ENCODE results near the gene AIP. TPM values are rescaled to one million over a fixed set of nuclear protein-coding genes. Genes with fewer than 3 reads are reported as not detected.

Gene AIP
- 100 to 1,000 TPM; 152 to 186 TPM for total RNA-seq

DNA sequence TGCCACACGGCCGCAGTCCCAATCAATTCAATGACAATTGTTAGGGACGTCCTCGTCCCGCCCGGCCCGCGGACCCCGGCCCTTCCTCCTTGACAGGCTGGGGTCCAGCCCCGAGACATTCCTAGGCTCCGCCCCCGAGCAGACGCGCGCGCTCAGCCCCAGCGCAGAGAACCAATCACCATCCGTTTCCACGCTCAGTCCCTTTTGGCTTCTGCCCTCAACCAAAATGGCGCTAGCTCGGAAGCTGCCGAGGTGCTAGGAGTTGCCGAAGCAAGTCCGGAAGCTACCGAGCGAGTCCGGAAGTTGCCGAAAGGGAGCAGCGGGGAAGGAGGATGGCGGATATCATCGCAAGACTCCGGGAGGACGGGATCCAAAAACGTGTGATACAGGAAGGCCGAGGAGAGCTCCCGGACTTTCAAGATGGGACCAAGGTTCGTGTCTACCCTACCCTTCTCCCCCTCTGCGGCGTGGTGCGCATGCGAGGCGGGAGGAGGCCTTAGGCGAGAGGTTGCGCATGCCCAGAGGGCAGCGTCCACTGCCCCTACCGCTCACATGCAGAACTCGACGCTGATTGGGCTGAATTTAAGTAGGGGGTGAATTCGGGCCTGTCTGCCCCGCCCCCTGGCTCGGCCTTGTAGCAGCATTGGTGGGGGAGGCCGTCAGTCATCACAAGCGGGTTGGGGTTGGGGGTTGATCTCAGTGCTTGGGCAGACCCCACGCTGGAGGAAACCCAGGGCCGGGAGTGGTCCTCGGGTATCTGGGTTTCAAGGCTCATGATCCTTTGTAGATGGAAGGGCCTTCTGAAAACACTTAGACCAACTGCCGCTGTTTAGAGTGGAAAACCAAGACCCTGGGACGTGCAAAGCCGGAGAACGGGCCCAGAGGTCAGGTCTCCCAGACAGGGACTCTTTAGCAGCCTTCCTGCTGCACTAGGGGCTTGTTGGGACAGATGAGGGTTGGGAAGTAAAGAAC lies at the start of gene AIP:
TSS of gene AIP (plus strand) at position 200 of the 972 bp plus-strand sequence. CDS start at position 333, 133 bp downstream.
- Mint-ChIP-seq H3K9me3 (peaks cover 4% of the 10 kb centered on the region), H3K27me3 (no peaks in the 10 kb centered on the region), H3K36me3 (ENCODE audit: low read depth) (peaks cover 52% of the 10 kb centered on the region), H3K4me3 (peak within 1 kb of the TSS; percentile 98), H3K27ac (peak within 1 kb of the TSS; percentile 99), H3K4me1 (peaks cover 25% of the 10 kb centered on the region)
- ATAC-seq (replicated peaks), result peak; percentile 61

DNA sequence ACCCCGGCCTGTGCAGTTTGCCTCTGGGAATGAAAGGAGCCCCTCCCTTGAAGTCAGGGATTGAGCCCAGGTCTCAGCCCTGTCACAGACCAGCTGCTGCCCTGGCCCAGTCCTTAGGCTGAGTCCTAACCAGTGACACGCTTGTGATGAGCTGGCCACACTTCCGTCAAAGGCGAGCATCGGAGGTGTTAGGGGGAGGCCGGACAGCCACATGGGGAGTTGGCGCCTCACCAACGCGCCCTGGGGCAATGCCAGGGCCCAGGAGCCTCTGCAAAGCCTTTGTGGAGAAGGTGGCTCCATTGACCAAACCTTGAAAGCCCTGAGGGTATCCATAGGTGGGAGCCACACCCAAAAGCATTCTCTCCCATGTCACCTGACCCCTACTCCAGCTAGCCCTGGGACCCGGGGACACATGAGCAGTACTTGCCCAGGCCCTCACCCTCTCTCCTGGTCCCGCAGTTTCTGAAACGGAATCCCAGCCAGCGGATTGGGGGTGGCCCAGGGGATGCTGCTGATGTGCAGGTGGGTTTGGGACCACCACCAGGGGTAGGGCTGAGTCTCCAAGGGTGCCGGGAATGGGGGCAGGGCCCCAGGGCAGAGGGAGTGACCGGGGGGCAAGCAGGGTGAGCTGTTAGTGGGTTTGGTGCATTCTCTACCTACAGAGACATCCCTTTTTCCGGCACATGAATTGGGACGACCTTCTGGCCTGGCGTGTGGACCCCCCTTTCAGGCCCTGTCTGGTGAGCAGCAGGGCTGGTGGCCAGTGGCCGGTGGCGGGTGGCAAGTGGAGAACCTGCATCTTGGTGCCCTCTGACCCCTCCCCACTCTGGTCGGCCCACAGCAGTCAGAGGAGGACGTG lies 49.1 kb upstream of the AIP start:
- Mint-ChIP-seq H3K4me3 (peak overlapping the region; percentile 95), H3K4me1 (peaks cover 7% of the 10 kb centered on the region), H3K27ac (peak overlapping the region; percentile 66), H3K9me3 (no peaks in the 10 kb centered on the region), H3K36me3 (ENCODE audit: low read depth) (peaks cover 90% of the 10 kb centered on the region), H3K27me3 (no peaks in the 10 kb centered on the region)
- ATAC-seq (replicated peaks), result peak; percentile 13

DNA sequence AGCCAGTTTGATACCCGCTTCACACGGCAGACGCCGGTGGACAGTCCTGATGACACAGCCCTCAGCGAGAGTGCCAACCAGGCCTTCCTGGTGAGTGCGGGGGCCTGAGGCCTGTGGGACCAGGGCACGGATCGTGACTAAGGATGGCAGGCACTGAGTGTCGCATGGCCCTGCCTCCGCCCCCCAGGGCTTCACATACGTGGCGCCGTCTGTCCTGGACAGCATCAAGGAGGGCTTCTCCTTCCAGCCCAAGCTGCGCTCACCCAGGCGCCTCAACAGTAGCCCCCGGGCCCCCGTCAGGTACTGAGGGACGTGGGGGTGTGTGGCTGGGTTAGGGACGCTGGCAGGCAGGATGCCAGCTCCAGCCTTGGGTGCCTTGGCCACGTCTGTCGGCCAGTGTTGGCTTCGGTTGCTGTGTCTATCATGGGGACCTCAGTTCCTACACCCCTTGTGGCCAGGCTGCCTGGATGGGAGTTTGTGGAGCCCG lies 48.4 kb upstream of the AIP start:
- Mint-ChIP-seq H3K4me1 (peaks cover 7% of the 10 kb centered on the region), H3K27me3 (no peaks in the 10 kb centered on the region), H3K9me3 (no peaks in the 10 kb centered on the region), H3K36me3 (ENCODE audit: low read depth) (peaks cover 95% of the 10 kb centered on the region), H3K4me3 (peak overlapping the region; percentile 95), H3K27ac (peak overlapping the region; percentile 66)
- ATAC-seq (replicated peaks), result peak; percentile 33

DNA sequence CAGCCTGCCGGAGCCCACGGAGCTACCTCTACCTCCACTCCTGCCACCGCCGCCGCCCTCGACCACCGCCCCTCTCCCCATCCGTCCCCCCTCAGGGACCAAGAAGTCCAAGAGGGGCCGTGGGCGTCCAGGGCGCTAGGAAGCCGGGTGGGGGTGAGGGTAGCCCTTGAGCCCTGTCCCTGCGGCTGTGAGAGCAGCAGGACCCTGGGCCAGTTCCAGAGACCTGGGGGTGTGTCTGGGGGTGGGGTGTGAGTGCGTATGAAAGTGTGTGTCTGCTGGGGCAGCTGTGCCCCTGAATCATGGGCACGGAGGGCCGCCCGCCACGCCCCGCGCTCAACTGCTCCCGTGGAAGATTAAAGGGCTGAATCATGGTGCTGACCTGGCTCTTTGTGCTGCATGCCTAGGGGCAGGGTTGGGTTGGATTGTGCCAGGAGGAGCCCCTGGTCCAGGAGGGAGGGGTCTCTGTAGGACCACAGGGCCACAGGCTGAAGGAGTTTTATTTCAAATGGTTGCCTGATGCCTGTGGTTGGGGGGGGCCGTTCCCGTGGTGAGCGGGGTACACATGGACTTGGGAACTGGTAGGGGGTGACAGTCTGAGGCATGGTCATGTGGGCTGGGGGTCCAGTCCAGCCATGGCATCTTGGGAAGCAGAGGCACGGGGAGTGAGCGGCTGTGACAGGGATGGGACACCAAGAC lies 47.6 kb upstream of the AIP start:
- peak overlapping the region; percentile 95 for H3K4me3 Mint-ChIP-seq
- peaks cover 7% of the 10 kb centered on the region for H3K4me1 Mint-ChIP-seq
- no peak for ATAC-seq (replicated peaks)
- H3K27ac Mint-ChIP-seq, result peak overlapping the region; percentile 87
- H3K36me3 Mint-ChIP-seq (ENCODE audit: low read depth), result peaks cover 98% of the 10 kb centered on the region
- no peaks in the 10 kb centered on the region for H3K27me3 Mint-ChIP-seq
- no peaks in the 10 kb centered on the region for H3K9me3 Mint-ChIP-seq

DNA sequence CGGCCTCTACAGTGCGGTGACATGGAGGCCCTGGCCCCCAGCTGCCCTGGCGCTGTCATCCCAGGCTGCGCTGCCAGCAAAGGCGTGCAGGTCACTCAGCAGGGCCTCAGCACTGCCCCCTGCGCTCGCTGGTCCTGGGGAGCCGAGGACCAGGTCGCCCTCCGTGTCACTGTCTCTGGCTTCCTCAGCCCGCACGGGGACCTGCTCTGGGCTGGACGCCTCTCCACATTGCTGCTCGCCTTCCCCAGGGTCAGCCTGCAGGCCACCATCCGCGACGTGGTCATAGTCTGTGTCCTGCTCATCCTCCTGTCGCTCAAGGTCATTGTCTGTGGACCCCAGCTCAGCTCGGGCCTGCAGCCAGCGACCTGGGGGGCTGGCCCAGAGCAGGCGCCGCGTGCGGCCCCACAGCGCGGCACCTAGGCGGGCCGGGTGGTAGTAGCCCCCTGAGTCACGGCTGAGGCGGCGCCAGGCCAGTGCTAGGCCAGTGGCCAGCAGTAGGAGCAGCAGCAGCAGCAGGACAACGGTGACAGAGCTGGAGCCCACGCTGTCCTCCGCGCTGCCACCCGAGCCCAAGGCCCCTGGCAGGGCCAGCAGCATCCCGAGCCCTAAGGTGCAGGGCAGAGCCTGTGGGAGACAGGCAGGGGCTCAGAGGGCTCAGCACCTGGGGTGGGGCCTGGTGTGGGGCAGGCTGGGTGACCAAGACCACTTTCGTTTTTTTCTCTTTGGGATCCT lies 46.9 kb upstream of the AIP start:
- peak; percentile 1 for ATAC-seq (replicated peaks)
- H3K4me3 Mint-ChIP-seq, result peak overlapping the region; percentile 95
- H3K9me3 Mint-ChIP-seq, result no peaks in the 10 kb centered on the region
- H3K27me3 Mint-ChIP-seq, result no peaks in the 10 kb centered on the region
- peaks cover 12% of the 10 kb centered on the region for H3K4me1 Mint-ChIP-seq
- H3K27ac Mint-ChIP-seq, result peak overlapping the region; percentile 92
- peaks cover 94% of the 10 kb centered on the region for H3K36me3 Mint-ChIP-seq (ENCODE audit: low read depth)

DNA sequence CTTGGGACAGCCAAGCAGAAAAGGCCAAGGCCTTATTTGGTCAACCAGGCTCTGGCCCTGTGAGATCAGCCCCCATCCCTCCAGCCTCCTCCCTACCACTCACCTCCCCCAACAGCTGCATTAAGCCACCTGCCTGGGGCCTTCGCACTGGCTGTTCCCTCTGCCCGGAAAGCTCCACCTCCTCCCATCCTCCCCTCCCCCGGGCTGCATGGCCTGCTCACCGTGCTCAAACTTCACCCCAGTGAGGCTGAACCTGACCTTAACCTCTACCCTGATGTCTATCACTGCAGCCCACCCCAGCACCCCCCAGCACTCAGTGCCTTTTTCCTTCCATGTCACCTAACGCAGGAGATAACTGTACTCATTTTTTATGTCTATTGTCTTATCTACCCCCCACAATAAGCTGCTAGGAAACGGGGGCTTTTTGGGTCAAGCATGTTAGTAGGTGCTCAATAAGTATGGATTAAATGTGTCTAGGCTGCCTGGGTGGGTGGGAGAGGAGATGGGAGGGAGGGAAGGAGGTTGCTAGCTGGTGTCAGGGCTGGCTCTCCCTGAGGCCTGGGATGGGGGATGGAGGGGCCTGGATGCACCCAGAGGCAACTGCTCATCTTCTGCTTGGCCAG lies 46.3 kb upstream of the AIP start:
- Mint-ChIP-seq H3K36me3 (ENCODE audit: low read depth) (peaks cover 88% of the 10 kb centered on the region), H3K27ac (peak overlapping the region; percentile 92), H3K9me3 (no peaks in the 10 kb centered on the region), H3K4me3 (peak overlapping the region; percentile 95), H3K27me3 (no peaks in the 10 kb centered on the region), H3K4me1 (peaks cover 12% of the 10 kb centered on the region)
- ATAC-seq (replicated peaks), result peak; percentile 54

DNA sequence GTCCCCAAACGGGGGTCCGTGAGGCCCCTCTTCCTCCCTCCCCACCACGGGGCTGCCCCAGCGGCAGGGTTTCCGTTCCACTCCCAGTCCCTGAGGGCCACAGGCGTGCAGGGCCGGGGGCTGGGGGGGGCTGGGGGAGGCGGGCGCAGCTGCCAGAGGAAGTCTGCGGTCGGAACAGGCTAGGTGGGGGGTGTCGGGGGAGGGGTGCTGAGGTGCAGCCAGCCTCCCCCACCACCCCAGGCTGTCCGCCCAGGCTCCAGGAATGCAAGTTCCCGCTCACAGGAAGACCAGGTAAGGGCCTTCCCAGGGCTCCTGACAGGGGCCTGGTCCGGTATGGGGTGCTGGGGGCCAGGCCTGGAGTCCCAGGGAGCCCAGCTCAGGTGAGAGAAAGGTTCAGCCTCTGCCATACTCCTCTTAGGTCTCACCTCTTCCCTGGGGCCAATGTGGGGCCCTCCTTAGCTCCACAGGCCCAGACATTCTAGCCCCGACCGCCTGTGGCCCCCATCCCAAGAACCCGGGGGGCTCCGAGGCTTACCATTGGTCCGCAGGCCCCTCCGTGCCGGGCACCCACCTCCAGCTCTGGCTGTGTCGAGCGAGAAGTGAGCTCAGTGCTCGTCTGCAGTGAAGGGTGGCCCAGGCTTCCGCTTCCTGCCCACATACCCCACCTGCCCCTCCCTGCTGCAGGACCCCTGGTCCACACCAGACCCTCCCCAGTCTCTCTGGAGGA lies 45.6 kb upstream of the AIP start, which contains the start of gene PTPRCAP:
TSS of gene PTPRCAP (minus strand) at position 601 of the 727 bp plus-strand sequence. CDS start at position 538, 63 bp downstream.
- H3K36me3 Mint-ChIP-seq (ENCODE audit: low read depth), result peaks cover 81% of the 10 kb centered on the region
- peak within 1 kb of the TSS; percentile 92 for H3K27ac Mint-ChIP-seq
- H3K4me3 Mint-ChIP-seq, result peak within 1 kb of the TSS; percentile 95
- H3K27me3 Mint-ChIP-seq, result no peaks in the 10 kb centered on the region
- ATAC-seq (replicated peaks), result peak; percentile 9
- peaks cover 6% of the 10 kb centered on the region for H3K4me1 Mint-ChIP-seq
- H3K9me3 Mint-ChIP-seq, result no peaks in the 10 kb centered on the region

DNA sequence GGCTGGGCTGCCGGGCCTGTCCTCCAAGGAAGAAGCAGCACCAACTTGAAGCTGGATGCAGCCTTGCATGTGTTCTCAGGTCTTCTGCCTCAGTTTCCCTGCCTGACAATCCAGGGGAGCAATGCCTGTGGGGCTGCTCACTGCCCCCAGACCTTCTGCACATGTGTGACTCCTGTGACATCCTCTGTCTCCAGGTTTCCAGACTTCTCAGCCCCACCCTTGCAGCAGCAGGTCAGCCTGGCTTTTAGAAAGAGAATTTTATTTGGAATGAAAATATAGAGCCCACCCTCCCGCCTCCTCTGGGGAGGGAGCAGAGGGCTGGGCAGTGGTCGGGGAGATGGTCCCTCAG lies 45.0 kb upstream of the AIP start:
- Mint-ChIP-seq H3K4me1 (peaks cover 5% of the 10 kb centered on the region), H3K9me3 (no peaks in the 10 kb centered on the region), H3K27me3 (no peaks in the 10 kb centered on the region), H3K4me3 (peak overlapping the region; percentile 95), H3K36me3 (ENCODE audit: low read depth) (peaks cover 76% of the 10 kb centered on the region), H3K27ac (peak overlapping the region; percentile 92)
- ATAC-seq (replicated peaks), result no peak

DNA sequence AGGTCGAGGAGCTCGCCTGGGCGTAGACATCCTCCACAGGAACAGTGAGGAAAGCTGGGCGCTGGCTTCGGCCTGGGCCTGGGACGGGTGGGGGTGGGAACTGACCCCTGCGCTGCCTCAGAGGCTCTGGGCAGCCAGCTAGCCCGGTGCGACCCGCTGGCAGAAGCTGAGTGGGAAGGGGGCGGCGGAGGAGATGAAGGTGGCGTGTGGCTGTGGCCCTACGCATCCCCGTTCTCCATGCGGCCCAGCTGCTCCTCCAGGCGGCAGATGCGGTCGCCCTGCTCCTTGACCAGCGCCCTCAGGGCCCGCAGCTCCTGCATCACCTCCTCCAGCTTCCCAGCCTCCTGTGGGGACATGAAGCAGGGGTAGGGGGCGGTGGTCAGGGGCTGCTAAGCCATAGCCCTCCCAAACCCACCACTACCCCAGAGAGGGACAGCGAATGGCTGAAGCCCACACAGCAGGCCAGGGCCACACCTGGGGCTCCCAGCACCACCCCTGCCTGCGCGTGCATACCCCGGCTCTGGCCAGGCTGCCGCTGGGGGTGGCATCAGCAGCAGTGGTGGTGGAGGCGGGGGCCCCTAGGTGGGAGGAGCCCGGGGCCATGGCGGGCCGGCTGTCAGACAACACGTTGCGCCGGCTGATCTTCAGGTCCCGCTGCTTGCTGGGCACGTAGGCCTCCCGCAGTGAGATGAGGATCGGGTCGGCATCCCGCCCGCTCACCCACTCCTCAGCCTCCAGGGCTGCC lies 44.5 kb upstream of the AIP start:
- peak overlapping the region; percentile 92 for H3K27ac Mint-ChIP-seq
- ATAC-seq (replicated peaks), result peak; percentile 59
- H3K36me3 Mint-ChIP-seq (ENCODE audit: low read depth), result peaks cover 70% of the 10 kb centered on the region
- H3K27me3 Mint-ChIP-seq, result no peaks in the 10 kb centered on the region
- H3K9me3 Mint-ChIP-seq, result no peaks in the 10 kb centered on the region
- H3K4me3 Mint-ChIP-seq, result peak overlapping the region; percentile 95
- peaks cover 5% of the 10 kb centered on the region for H3K4me1 Mint-ChIP-seq

DNA sequence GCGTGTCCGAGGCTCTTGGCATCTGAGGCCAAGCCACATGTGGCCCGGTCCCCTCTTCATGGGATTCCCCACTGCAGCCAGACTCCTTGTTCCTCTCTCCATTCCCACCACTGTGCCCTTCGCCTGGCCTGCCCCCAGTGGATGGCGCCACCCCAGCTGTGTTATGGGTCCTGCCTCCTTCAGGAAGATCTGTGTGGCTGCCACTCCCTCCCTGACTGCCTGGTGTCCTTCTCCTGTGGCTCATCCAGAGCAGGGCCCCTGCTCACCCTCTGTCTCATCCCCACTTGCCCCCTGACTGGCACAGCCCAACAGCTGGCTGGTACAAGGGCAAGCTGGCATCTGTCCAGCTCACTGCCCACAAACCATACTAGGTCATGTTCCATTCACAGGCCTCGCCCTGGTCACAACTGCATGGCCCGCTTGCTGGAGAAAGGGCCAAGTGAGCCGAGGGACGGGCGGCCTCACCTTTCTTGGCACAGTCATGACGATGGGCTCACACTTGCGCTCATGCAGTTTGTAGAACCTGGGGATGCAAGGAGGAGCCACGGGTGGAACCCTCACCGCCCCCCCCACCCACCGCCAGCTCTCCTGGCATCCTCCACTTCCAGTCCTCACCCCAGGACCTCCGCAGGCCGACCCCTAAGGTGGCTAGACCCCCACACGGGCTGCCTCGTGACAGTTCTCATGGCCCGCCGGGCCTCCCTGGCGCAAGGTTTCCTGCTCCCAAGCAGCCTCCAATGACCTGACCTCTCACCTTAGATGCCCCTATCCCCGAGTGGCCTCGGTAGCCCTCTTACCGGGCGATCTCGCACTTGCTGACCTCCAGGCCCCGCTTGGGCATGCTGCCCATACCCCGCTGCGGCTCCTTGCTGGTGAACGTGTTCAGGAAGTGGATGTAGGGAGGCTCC lies 43.3 kb upstream of the AIP start:
- Mint-ChIP-seq H3K4me1 (peaks cover 5% of the 10 kb centered on the region), H3K36me3 (ENCODE audit: low read depth) (peaks cover 60% of the 10 kb centered on the region), H3K27me3 (no peaks in the 10 kb centered on the region), H3K4me3 (peak overlapping the region; percentile 95), H3K27ac (peak overlapping the region; percentile 92), H3K9me3 (no peaks in the 10 kb centered on the region)
- ATAC-seq (replicated peaks), result peak; percentile 22

Measured in activated T-helper 17 cell treated with anti-CD3 and anti-CD28 coated beads, Interleukin-2, amount 50 U/mL, for 72 hours (primary cell).